ENCODE measurements around the gene GFPT2.

GFPT2 gene

DNA sequence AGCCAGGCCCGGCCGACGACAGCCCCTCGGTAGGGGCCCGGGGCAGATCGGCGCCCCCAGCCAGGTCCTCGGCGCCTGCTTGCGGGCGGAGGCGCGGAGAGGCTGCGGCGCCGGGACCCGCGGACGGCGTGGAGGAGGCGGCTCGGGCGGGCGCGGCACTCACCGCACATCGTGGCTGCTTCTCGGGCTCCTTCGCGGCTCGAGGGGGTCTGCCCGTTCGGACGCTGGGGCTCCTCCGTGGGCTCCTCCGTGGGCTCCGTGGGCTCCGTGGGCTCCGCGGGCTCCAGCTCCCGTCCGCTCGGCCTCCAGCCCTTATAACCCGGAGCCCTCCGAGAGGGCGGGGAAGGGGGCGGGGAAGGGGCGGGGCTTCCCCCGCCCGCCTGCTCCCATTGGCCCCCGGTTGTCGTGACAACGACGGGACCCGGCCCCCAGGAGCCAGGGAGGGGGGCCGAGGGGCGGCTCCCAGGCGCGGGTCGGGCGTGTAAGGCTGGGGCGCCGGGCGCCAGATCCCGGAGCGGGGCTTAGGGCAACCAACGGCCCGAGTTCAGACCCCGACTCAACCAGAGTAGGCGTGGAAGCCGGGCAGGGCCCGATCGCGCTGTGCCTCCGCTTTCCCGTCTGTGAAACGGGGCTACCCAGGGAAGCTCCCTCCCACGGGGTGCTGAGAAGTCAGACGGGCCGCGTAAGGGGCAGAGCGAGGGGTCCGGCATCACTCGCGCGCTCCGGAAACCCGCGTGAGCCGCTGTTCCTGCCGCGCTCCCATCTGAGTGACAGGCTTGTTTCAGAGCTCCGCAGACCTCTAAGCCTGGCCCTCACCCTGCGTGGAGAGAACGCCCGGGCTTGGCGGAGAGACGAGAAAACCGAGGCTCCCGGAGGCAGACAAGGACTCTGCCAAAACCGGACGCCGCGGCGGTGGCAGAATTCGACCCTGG lies at the start of gene GFPT2:
TSS of gene GFPT2 (minus strand) at position 289 of the 932 bp plus-strand sequence. CDS start at position 170, 119 bp downstream.
- TF ChIP-seq, protein P1, sequence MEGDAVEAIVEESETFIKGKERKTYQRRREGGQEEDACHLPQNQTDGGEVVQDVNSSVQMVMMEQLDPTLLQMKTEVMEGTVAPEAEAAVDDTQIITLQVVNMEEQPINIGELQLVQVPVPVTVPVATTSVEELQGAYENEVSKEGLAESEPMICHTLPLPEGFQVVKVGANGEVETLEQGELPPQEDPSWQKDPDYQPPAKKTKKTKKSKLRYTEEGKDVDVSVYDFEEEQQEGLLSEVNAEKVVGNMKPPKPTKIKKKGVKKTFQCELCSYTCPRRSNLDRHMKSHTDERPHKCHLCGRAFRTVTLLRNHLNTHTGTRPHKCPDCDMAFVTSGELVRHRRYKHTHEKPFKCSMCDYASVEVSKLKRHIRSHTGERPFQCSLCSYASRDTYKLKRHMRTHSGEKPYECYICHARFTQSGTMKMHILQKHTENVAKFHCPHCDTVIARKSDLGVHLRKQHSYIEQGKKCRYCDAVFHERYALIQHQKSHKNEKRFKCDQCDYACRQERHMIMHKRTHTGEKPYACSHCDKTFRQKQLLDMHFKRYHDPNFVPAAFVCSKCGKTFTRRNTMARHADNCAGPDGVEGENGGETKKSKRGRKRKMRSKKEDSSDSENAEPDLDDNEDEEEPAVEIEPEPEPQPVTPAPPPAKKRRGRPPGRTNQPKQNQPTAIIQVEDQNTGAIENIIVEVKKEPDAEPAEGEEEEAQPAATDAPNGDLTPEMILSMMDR (IDR thresholded peaks at IDR 0.05; ENCODE audit: extremely low read depth, missing control alignments) = no peak
- peak; percentile 93 for DNase-seq (ENCODE audit: low spot score)

DNA sequence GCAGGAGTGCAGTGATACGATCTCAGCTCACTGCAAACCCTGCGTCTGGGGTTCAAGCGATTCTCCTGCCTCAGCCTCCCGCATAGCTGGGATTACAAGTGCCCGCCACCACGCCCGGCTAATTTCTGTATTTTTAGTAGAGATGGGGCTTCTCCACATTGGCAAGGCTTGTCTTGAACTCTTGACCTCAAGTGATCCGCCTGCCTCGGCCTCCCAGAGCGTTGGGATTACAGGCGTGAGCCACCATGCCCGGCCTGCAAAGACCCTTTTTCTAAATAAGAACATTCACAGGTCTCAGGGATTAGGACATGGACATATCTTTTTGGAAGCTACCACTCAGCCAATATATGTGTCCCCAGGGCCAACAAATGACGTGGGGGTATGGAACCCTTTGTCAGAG lies 49.6 kb upstream of the GFPT2 start:
- TF ChIP-seq, protein P1 (IDR thresholded peaks at IDR 0.05; ENCODE audit: extremely low read depth, missing control alignments) = no peak
- DNase-seq (ENCODE audit: low spot score) = no peak

DNA sequence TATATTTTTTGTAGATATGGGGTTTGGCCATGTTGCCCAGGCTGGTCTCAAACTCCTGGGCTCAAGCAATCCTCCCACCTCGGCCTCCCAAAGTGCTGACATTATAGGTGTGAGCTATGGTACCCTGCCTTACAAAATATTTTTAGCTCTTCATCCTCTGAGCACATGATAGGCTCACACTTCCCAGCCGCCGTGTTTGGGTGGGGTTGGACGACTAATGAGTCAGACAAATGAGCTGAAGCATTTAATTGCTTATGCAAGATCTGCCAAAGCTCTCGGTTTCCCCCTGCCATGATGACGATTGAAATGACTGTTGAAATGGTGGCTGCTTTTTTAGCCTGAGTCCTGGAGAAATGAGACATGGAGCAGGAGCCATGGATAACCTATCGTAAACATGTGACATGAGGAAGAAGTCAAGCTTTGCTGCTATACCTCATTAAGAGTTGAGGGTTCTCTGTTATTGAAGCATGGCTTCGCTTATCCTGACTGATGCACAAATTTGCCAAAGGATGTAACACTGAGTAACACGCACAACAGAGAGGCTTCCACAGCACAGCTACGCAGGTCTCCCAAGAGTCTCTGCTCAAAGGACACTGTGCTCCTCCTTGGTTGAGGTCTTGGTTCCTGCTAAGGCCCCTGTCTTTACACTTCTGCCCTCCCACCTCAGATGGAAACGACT lies 48.2 kb upstream of the GFPT2 start:
- TF ChIP-seq, protein P1 (IDR thresholded peaks at IDR 0.05; ENCODE audit: extremely low read depth, missing control alignments) = no peak
- DNase-seq (ENCODE audit: low spot score) = no peak

DNA sequence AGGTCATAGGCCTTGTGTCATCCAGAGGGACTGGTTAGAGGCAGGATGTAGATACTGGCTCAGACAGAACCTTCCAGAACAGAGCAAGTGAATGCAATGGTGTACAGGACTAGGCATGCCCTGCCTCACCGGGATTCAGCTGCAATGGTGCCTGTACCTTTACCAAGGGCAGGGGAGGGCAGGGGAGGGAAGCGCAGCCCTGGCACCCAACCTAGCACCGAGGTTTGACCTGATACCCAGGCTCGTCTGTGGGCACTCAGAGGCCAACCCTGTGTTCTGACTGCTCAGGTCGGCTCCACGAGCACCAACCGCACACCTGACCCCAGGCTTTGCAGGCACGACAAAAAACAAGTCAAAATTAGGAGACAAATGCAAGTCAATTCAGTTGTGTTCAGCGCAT lies 47.3 kb upstream of the GFPT2 start:
- TF ChIP-seq, protein P1 (IDR thresholded peaks at IDR 0.05; ENCODE audit: extremely low read depth, missing control alignments) = no peak
- DNase-seq (ENCODE audit: low spot score) = no peak

DNA sequence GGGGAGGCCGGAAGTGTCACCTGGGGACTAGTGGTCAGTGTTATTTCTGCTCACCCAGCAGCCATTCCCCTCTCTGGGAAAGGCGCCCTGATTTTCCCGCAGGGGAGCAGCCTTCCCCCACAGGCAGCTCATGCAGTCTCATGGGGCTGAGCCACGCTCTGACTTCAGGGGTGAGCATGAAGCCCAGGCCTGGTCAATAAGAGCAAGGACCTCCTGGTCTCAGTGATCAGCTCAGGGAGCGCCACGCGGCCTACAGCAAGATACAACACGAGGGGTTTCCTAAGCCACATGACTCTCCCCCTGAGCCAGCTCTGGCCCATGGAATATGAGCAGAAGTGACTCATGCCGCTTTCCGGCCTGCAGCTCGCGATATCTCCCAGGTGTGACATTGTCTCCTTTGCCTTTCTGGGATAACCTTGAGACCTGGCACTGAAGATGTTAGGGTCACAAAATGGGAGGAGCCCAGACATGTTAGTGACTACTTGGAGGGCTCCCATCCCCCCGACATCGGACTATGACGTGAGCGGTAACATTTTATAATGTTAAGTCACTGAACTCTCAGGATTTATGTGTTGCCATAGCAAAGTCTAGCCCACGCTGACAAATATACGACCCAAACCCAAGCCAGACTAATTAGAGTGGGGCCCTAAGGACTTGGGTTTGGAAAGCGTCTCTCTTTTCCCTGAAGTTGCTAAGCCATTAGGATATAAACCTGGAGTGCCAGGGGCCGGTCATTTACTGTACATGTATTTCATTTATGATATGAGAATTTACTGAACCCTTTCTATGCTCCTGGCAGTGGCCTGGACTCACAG lies 46.5 kb upstream of the GFPT2 start:
- TF ChIP-seq, protein P1 (IDR thresholded peaks at IDR 0.05; ENCODE audit: extremely low read depth, missing control alignments) = no peak
- DNase-seq (ENCODE audit: low spot score) = no peak

DNA sequence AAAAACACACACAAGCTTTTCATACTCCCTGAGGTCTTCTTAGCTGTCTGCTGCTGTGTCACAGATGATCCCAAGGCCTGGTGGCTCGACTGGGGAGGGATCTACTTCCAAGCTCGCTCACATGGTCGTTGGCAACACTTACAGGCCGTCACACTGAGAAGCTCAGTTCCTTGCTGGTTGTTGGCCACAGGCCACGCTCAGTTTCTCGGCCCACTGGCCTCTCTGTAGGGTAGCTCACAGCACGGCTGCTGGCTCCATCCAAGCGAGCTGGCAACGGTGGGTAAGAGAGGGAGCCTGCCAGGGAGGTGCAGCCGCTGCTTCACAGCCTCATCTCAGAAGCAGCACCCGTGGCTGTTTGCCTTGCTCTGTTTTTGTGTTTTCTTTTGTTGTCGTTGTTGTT lies 43.8 kb upstream of the GFPT2 start:
- TF ChIP-seq, protein P1 (IDR thresholded peaks at IDR 0.05; ENCODE audit: extremely low read depth, missing control alignments) = no peak
- peak; percentile 2 for DNase-seq (ENCODE audit: low spot score)
